Left forelimb (tissue), 1 donor: ENCODE measurements around the gene ZBTB9.

ENCODE experiments used
- DNase-seq: peaks from one replicate; pipeline ENCODE4 v3.0.0-alpha.2; 2018; ENCODE audit warnings: low spot score

The ZBTB9 gene

GRCh38 chr6:33454009-33454946 lies at the start of gene ZBTB9:
TSS of gene ZBTB9 (plus strand) at chr6:33454576. CDS start at chr6:33455101, 525 bp downstream.
- DNase-seq = peak; percentile 96

GRCh38 chr6:33404884-33405283 lies 49.5 kb upstream of the ZBTB9 start:
- peak; percentile 18 for DNase-seq

- peak; percentile 55 for DNase-seq
Measured at GRCh38 chr6:33405386-33405940, 48.9 kb upstream of the ZBTB9 start.

GRCh38 chr6:33406126-33406525 lies 48.2 kb upstream of the ZBTB9 start:
- peak; percentile 54 for DNase-seq

- no peak for DNase-seq
Measured at GRCh38 chr6:33407132-33407718, 47.2 kb upstream of the ZBTB9 start.

GRCh38 chr6:33410050-33410710 lies 44.2 kb upstream of the ZBTB9 start:
- peak; percentile 98 for DNase-seq

GRCh38 chr6:33410711-33411631 lies 43.4 kb upstream of the ZBTB9 start, which contains the start of gene PHF1:
TSS of gene PHF1 (plus strand) at chr6:33411014. CDS start at chr6:33412264, 1,250 bp downstream.
- DNase-seq = no peak

- DNase-seq = no peak
Measured at GRCh38 chr6:33411632-33412005, 42.8 kb upstream of the ZBTB9 start.

- DNase-seq = no peak
Measured at GRCh38 chr6:33412140-33413009, 42.0 kb upstream of the ZBTB9 start.

- DNase-seq = peak; percentile 58
Measured at GRCh38 chr6:33413241-33414120, 40.9 kb upstream of the ZBTB9 start.

GRCh38 chr6:33414592-33415271 lies 39.6 kb upstream of the ZBTB9 start:
- DNase-seq = no peak

GRCh38 chr6:33415831-33416230 lies 38.5 kb upstream of the ZBTB9 start:
- no peak for DNase-seq

GRCh38 chr6:33416386-33417127 lies 37.8 kb upstream of the ZBTB9 start:
- no peak for DNase-seq

GRCh38 chr6:33417128-33417902 lies 37.1 kb upstream of the ZBTB9 start:
- no peak for DNase-seq

- peak; percentile 99 for DNase-seq
Measured at GRCh38 chr6:33417903-33418689, 36.3 kb upstream of the ZBTB9 start, which contains the start of gene CUTA. TSS of gene CUTA (minus strand) at chr6:33418107. CDS start at chr6:33418000, 107 bp downstream.

- no peak for DNase-seq
Measured at GRCh38 chr6:33418690-33419291, 35.6 kb upstream of the ZBTB9 start.
